Left cardiac atrium (tissue), 4 donors: ENCODE measurements around the gene AMBRA1. TPM values are rescaled to one million over a fixed set of nuclear protein-coding genes. Genes with fewer than 3 reads are reported as not detected.

Experiments used
- ATAC-seq, 2 donors: fragments of 200-7000 bp; cut with Tn5 transposase; one replicate each; pipeline ENCODE4 v1.9.1; 2020; ENCODE audit warnings: mild to moderate bottlenecking in 2 of 2, moderate library complexity in 2 of 2
- DNase-seq: peaks from one replicate; pipeline ENCODE4 v3.0.0-alpha.2; 2020
- intact Hi-C, 2 donors: fragments of 100-400 bp; cut with DNase I; formaldehyde crosslinking; loops; one replicate each; pipeline versions ENCODE4 v1.14.1 to v1.15.1; 2022 to 2023
- long read RNA-seq: library from polyadenylated mRNA; unstranded; transcript quantifications from one replicate; pipeline ENCODE4 v2.0.0, GENCODE V29; 2021
- total RNA-seq, 2 donors: library from RNA; stranded (reverse); fragmentation: NEBNext Ultra II Directional; extraction: Animal tissue kit (Norgen Biotek cat#: 25700); gene quantifications; one replicate each; pipeline ENCODE4 v1.2.1, GENCODE V29; 2021
- donor health status: DM: no; HTN: yes; CAD: no.
- donor health status: DM: no; HTN: yes; CAD: no; lungs with severe emphysema.
- donor health status: DM: yes; HTN: yes; CAD: no.
- donor health status: Dilated cardiomyopathy.

Gene AMBRA1
- 10 to 100 TPM; 14.9 to 20.1 TPM for total RNA-seq
- long read RNA-seq, partial matches to known transcripts = 4 of 6 reads
- long read RNA-seq, other reads (novel, unspliced or antisense) = 2 of 6 reads

GRCh38 chr11:46593550-46594373, at the start of gene AMBRA1:
AMBRA1 (minus strand) TSS chr11:46594023; CDS start chr11:46548380, 45,643 bp downstream.
- ATAC-seq = peak; percentile 91 to 94
- intact Hi-C loops = loop anchor here in 1 of 2 donors (5.0 kb wide), 1 partner anchor 36 kb away; no protein-coding TSS in a partner anchor
- peak; percentile 85 for DNase-seq

- intact Hi-C loops = no loop called here
- DNase-seq (no peak), ATAC-seq (no peak)
Measured at GRCh38 chr11:46643531-46643930, 49.7 kb upstream of the AMBRA1 start.

- DNase-seq (no peak), ATAC-seq (no peak)
- intact Hi-C loops = no loop called here
Measured at GRCh38 chr11:46642627-46643335, 49.0 kb upstream of the AMBRA1 start.

- intact Hi-C loops = no loop called here
- no peak for ATAC-seq
- DNase-seq = no peak
Measured at GRCh38 chr11:46641639-46642038, 47.8 kb upstream of the AMBRA1 start.

- intact Hi-C loops = no loop called here
- no peak for DNase-seq
- no peak for ATAC-seq
Measured at GRCh38 chr11:46640036-46640788, 46.4 kb upstream of the AMBRA1 start.

GRCh38 chr11:46639197-46639839, 45.5 kb upstream of the AMBRA1 start:
- no peak for DNase-seq
- intact Hi-C loops = no loop called here
- no peak for ATAC-seq

GRCh38 chr11:46637546-46637945, 43.7 kb upstream of the AMBRA1 start:
- no peak for ATAC-seq
- DNase-seq = no peak
- intact Hi-C loops = no loop called here

- ATAC-seq (no peak), DNase-seq (no peak)
- intact Hi-C loops = no loop called here
Measured at GRCh38 chr11:46635557-46636139, 41.8 kb upstream of the AMBRA1 start.

GRCh38 chr11:46633291-46634217, 39.7 kb upstream of the AMBRA1 start:
- intact Hi-C loops = no loop called here
- ATAC-seq = no peak
- no peak for DNase-seq

GRCh38 chr11:46632502-46632901, 38.7 kb upstream of the AMBRA1 start:
- intact Hi-C loops = no loop called here
- no peak for DNase-seq
- no peak for ATAC-seq

GRCh38 chr11:46631676-46632075, 37.9 kb upstream of the AMBRA1 start:
- ATAC-seq (no peak), DNase-seq (no peak)
- intact Hi-C loops = no loop called here

- ATAC-seq = no peak
- intact Hi-C loops = no loop called here
- DNase-seq = no peak
Measured at GRCh38 chr11:46630237-46630636, 36.4 kb upstream of the AMBRA1 start.

GRCh38 chr11:46628961-46629360, 35.1 kb upstream of the AMBRA1 start:
- ATAC-seq (no peak), DNase-seq (no peak)

GRCh38 chr11:46625406-46625805, 31.6 kb upstream of the AMBRA1 start:
- intact Hi-C loops = loop anchor here in 1 of 2 donors (10.0 kb wide), 1 partner anchor 241 kb away; the partner anchor contains the start of gene MDK
- ATAC-seq (no peak), DNase-seq (no peak)

More at GRCh38 chr11:46628961-46629360, 35.1 kb upstream of the AMBRA1 start:
- intact Hi-C loops = loop anchor here in 1 of 2 donors (10.0 kb wide), 1 partner anchor 244 kb away; the partner anchor contains the start of gene MDK

- no peak for DNase-seq
- no peak for ATAC-seq
- intact Hi-C loops = no loop called here
Measured at GRCh38 chr11:46618837-46619236, 25.0 kb upstream of the AMBRA1 start.

- DNase-seq = no peak
- intact Hi-C loops = no loop called here
- ATAC-seq = no peak
Measured at GRCh38 chr11:46617972-46618314, 24.1 kb upstream of the AMBRA1 start.

- intact Hi-C loops = no loop called here
- ATAC-seq = peak; percentile 99 to 100
- peak; percentile 93 for DNase-seq
Measured at GRCh38 chr11:46617134-46617971, 23.5 kb upstream of the AMBRA1 start, which contains the start of the genes ATG13 and HARBI1. ATG13 (plus strand) TSS chr11:46617553; CDS start chr11:46644292, 26,739 bp downstream. HARBI1 (minus strand) TSS chr11:46617227; CDS start chr11:46616237, 990 bp downstream.
